Erythroblast (primary cell): ENCODE data around the gene DDX11.
"Not testable (repeated sequence)": the region's sequence is repeated elsewhere in the genome, so short reads cannot be mapped to it uniquely, and the experiment has no call there.

Experiments used
- GATA1 ChIP-seq: IDR thresholded peaks from 2 replicates; pipeline ENCODE4 v1.6.1; 2011; ENCODE audit warnings: low read depth, mild to moderate bottlenecking, control low read depth, low read length, moderate library complexity
- POLR2A ChIP-seq: IDR thresholded peaks from 2 replicates; pipeline ENCODE4 v1.6.1; 2011; ENCODE audit warnings: mild to moderate bottlenecking, low read length

DNA sequence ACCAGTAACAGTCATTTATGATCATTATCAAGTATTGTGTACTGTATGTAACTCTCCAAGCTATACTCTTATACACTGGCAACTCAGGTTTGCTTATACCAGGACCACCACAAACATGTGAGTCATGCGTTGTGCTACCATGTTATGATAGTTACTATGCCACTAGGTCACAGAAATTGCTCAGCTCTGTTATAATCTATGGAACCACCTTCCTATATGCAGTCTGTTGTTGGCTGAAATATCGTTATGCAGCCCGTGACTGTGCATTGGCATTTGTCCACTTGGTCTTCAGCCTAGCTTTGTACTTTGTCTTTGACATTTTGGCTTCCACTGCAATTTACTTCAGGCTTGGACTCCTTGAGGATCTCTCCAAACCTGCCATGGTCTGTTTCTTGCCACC, 7.5 kb upstream of the DDX11 start:
- TF ChIP-seq POLR2A, GATA1: not testable (repeated sequence)
